HG03460 (cell line): ENCODE results near the gene GRM5.
"Not testable (repeated sequence)": the region's sequence is repeated elsewhere in the genome, so short reads cannot be mapped to it uniquely, and the experiment has no call there.

Experiments used
- ATAC-seq: cut with Tn5 transposase; IDR thresholded peaks from one replicate; pipeline ENCODE4 v1.9.1; 2021; ENCODE audit not compliant: unreplicated experiment

GRM5 gene

DNA sequence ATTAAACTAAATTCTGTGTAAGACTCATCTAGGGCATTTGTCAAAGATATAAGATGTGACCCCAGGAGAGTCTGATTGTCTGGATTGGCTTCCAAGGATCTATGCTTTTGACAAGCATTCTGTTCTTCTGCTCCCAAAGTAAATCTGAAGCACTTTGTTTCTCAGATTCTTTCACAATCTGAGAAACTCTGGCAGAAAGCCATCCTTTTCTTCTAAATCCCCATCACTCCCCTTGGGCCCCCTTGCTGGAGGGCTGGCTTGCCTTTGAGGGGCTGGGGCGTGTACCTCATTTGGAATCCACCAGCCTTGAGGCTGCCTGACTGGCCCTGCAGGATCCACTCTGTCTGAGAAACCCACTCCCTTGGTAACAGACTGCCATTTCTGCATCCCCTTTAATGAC lies 554.8 kb downstream of the GRM5 start:
- ATAC-seq: no peak

GRCh38 chr11:88508759-88509581 lies 556.8 kb downstream of the GRM5 start:
- no peak for ATAC-seq

- ATAC-seq: no peak
Measured at GRCh38 chr11:88508418-88508758, 557.4 kb downstream of the GRM5 start.

GRCh38 chr11:88507771-88508417 lies 557.9 kb downstream of the GRM5 start:
- no peak for ATAC-seq

- no peak for ATAC-seq
Measured at GRCh38 chr11:88501541-88501940, 564.2 kb downstream of the GRM5 start.

DNA sequence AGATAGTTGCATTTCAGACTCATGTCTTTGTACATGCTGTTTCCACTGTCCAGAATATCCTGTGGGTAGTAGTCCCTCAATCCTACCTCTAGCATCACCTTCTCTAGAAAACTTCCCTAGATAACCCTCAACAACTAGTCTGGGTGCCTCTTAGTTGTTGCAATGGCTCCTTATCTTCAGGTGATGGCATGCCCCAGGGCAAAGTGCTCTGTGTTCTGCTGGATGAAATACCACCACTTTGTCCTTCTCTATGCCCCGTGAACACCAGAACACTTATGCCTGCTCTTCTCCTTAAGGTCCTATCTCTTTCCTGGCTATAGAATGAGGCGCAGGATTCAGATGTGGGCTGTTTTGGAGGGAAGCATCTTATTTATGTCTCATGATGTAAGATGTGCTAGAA lies 569.9 kb downstream of the GRM5 start:
- ATAC-seq: no peak

- no peak for ATAC-seq
Measured at GRCh38 chr11:88494848-88495247, 570.9 kb downstream of the GRM5 start.

DNA sequence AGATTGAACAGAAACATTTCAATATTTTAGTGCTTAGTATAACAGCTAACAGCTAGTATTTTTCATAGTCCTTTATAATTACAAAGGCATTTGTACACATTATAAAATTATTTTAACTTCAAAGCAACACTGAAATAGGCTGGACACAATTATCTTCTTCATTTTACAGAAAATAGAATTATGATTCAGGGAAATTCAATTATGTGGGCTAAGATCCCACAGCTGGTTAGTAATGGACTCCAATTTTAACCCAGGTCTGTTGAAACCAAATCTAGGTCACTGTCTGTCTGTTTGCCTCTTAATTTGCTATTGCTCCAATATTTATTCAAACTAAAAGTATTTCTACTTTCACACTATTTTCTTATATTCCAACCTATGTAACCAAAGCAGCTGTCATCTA lies 574.1 kb downstream of the GRM5 start:
- no peak for ATAC-seq

DNA sequence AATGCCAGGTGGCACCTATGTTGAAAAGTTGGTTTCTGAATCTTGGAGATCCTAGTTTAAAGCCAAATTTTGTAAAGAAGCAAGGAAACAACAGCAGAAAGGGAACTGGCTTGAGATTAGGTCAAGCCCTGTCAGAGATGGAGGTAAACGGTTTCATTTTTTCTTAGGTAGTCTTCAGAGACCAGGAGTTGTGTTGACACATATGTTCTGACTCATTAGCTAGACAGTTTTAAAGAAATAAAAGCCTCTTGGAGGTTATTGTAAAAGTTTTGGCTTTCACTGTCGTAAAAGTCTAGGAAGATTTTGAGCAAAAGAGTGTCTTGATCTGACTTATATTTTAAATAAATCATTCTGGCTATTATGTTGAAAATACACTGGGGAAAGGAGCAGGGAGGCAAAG lies 576.8 kb downstream of the GRM5 start:
- no peak for ATAC-seq

DNA sequence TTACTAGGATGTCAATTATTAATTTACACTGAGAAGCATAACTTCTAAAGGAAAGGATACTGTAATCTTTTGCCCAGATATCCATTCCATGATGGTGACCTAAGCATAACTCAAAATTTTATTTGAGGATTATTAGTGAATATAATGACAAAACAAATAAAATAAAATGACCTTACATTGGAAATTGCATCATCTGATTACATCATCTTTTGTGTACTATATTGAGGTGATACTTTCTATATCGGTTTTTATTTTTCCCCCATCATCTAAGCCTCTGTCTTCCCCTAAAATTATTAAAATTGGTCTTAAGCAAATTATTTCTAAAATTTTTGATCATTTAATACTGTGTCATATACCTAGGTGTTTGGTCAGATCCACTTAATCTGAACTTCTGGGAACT lies 578.1 kb downstream of the GRM5 start:
- ATAC-seq: no peak

DNA sequence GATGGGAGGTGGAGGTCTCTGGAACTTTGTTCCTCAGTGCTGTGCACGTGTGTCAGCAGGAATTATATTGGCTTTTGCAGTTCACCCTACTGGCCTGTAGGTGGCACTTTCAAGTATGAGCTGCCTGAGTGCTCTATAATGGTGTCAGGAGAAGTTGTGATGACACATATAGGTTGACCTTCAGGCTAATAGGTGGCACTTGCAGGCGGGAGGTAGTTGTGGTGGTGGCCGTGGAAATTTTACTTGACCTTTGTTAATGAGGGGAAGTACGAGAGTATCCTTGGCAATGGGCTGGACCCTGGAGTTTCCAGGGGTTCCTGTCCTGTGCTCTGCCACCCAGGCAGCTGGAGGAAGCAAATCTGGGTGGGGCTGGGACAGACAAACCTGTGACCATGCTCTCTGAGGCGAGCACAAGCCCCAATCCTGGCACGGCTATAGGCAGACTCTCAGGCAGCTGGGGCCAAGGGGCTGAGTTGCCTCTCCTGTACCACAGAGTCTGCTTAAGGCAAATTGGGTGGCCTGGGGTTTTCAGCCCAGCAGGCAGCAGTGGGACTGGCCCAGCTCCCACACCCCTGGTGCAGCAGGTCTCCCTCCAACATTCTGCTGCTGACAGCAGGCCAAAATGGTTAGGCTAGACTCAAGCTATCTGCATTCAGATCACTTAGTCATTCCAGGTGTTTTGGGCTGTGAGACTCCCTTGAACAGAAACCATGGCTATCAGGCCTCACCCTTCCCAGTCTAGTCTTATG lies 580.7 kb downstream of the GRM5 start:
- peak; percentile 67 for ATAC-seq

DNA sequence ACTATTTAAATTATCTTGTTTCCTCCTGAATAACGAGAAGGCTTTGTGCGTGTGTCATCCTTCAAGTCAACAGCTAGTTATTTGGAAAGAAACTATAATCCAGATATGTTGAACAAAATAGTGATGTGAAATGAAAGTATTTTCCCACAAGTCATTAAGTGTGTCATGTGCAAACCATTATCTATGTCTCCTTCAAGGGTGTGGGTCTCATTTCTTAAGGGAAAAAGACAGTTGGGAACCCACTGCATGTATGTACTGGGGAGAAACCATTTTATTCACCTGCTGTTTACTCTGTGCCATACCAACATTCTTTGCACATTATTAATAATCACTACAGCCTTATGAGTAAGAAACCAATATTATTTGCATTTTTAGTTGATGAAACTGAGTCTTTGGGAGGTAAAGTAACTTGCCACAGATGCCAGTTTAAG lies 582.9 kb downstream of the GRM5 start:
- no peak for ATAC-seq

DNA sequence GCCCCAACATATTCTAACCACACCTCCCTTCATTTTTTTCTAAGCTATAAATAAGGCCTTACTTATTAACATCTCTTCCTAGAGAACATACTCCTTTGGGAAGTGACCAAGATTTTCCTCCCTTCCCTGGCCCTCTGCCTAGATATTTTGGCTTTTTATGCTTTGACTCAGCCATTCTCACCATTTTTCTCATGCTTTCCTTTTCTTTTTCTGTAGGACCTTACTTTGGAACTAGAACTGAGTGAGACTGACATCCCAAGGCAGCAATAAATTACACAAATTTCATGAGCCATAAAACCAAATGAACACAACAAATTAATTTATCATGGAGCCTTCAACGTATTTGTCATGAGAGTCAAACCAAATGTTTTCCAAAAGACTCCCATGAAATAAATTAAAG lies 585.6 kb downstream of the GRM5 start:
- ATAC-seq: no peak

GRCh38 chr11:88478136-88478815 lies 587.5 kb downstream of the GRM5 start:
- no peak for ATAC-seq

DNA sequence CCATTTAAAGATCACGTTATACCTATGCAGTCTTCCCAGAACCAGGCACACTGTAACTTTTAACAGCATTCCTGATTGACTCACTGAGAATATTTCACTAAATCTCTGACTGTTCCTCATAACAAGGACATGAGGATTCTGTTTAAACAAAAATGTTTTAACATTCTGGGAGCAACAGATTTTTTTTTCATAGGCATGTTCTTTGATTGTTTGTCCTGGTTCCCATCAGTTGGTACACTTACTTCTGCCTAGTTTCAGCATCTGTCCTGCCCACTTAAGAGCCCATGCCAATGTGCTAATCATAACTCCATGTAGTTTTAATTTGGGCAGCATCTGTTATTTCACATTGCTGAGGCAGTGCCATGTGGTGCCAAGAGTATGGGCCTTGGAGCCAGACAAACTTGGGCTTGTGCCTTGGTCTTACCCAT lies 589.8 kb downstream of the GRM5 start:
- no peak for ATAC-seq

- ATAC-seq: no peak
Measured at GRCh38 chr11:88474655-88475054, 591.1 kb downstream of the GRM5 start.

GRCh38 chr11:88469561-88470225 lies 596.1 kb downstream of the GRM5 start:
- ATAC-seq: no peak

GRCh38 chr11:88464528-88464927 lies 601.3 kb downstream of the GRM5 start:
- ATAC-seq: no peak

DNA sequence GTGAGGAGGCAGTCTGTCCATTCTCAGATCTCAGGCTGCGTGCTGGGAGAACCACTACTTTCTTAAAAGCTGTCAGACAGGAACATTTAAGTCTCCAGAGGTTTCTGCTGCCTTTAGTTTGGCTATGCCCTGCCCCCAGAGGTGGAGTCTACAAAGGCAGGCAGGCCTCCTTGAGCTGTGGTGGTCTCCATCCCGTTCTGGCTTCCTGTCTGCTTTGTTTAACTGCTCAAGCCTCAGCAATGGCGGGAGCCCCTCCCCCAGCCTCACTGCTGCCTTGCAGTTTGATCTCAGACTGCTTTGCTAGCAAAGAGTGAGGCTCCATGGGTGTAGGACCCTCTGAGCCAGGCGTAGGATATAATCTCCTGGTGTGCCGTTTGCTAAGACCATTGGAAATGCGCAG lies 602.5 kb downstream of the GRM5 start:
- not testable (repeated sequence) for ATAC-seq

- ATAC-seq: not testable (repeated sequence)
Measured at GRCh38 chr11:88458047-88458446, 607.7 kb downstream of the GRM5 start.

DNA sequence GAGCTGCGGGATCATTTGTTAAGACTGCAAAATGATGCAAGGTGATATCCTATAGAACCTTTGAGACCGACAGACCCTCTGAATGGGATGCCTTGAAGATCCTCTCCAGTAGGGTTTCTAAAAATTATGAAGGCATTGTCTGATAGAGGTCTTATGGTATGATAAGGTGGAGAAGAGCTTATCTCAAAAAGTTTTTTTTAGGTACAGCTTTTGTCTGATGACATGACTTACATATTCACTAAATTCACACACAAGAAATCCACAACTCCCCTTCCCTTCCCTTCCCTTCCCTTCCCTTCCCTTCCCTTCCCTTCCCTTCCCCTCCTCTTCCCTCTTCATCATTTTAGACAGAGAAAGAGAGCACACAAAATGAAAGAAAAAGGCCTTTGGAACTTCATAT lies 609.8 kb downstream of the GRM5 start:
- ATAC-seq: no peak
